Neural cell (in vitro differentiated cells): ENCODE results near the gene FNDC1. TPM values are rescaled to one million over a fixed set of nuclear protein-coding genes. Genes with fewer than 3 reads are reported as not detected.

Experiments used
- H2AFZ ChIP-seq: fragments of 200-600, 300-800 bp; sonication (generic), shearing (Covaris generic); 2 replicates; pipeline ENCODE4 v1.6.0; 2014; ENCODE audit warnings: low read depth, mild to moderate bottlenecking, antibody characterized with exemption, low read length, moderate library complexity
- H3F3A ChIP-seq: fragments of 200-600 bp; shearing (Covaris generic); 2 replicates; pipeline ENCODE4 v1.6.1; 2016; ENCODE audit warnings: mild to moderate bottlenecking, moderate library complexity, mixed read lengths, antibody characterized with exemption, low read length; ENCODE audit not compliant: insufficient read depth, poor library complexity, severe bottlenecking
- H3K27ac ChIP-seq: fragments of 200-600, 300-800 bp; sonication (generic), shearing (Covaris generic); 2 replicates; pipeline ENCODE4 v1.5.1; 2014; ENCODE audit warnings: mild to moderate bottlenecking, low read length, moderate library complexity
- H3K27me3 ChIP-seq: fragments of 300-800, 200-600 bp; sonication (generic), shearing (Covaris generic); 2 replicates; pipeline ENCODE4 v1.6.0; 2014; ENCODE audit warnings: mild to moderate bottlenecking, low read depth, low read length, moderate library complexity; ENCODE audit not compliant: insufficient read depth
- H3K36me3 ChIP-seq: fragments of 300-800, 200-600 bp; sonication (generic), shearing (Covaris generic); 2 replicates; pipeline ENCODE4 v1.5.1; 2014; ENCODE audit warnings: mild to moderate bottlenecking, antibody characterized with exemption, low read length, moderate library complexity; ENCODE audit not compliant: insufficient read depth
- H3K4me2 ChIP-seq: fragments of 300-800, 200-600 bp; sonication (generic), shearing (Covaris generic); 2 replicates; pipeline ENCODE4 v1.6.0; 2014; ENCODE audit warnings: mild to moderate bottlenecking, low read length
- H3K4me3 ChIP-seq: fragments of 300-800, 200-600 bp; sonication (generic), shearing (Covaris generic); 2 replicates; pipeline ENCODE4 v1.5.1; 2014; ENCODE audit warnings: mild to moderate bottlenecking, low read length, moderate library complexity
- H3K79me2 ChIP-seq: fragments of 200-600 bp; shearing (Covaris generic); replicated peaks from 2 replicates; pipeline ENCODE4 v1.6.0; 2014; ENCODE audit warnings: mild to moderate bottlenecking, low read length, moderate library complexity; ENCODE audit not compliant: insufficient read depth
- H3K9ac ChIP-seq: fragments of 300-800, 200-600 bp; sonication (generic), shearing (Covaris generic); 2 replicates; pipeline ENCODE4 v1.6.1; 2016; ENCODE audit warnings: mild to moderate bottlenecking, low read length, mixed read lengths
- H3K9me2 ChIP-seq: fragments of 200-600 bp; shearing (Covaris generic); 2 replicates; pipeline ENCODE4 v1.6.1; 2016; ENCODE audit warnings: mild to moderate bottlenecking, low read length, mixed read lengths; ENCODE audit not compliant: insufficient read depth
- H3K9me3 ChIP-seq: fragments of 200-600, 300-800 bp; sonication (generic), shearing (Covaris generic); 2 replicates; pipeline ENCODE4 v1.6.1; 2016; ENCODE audit warnings: mild to moderate bottlenecking, mixed run types, low read length, moderate library complexity, mixed read lengths
- H4K20me1 ChIP-seq: fragments of 200-600 bp; shearing (Covaris generic); 2 replicates; pipeline ENCODE4 v1.6.1; 2016; ENCODE audit warnings: mild to moderate bottlenecking, mixed run types; ENCODE audit not compliant: insufficient read depth
- EP300 ChIP-seq: fragments of 450-650 bp; conservative IDR thresholded peaks from 2 replicates; pipeline ENCODE4 v1.6.1; 2014; ENCODE audit warnings: antibody characterized with exemption, mild to moderate bottlenecking, moderate library complexity; ENCODE audit not compliant: poor library complexity, severe bottlenecking
- EZH2 ChIP-seq: fragments of 200-600, 300-800 bp; shearing (Covaris generic), sonication (generic); IDR thresholded peaks from 2 replicates; pipeline ENCODE4 v1.6.1; 2014; ENCODE audit warnings: antibody characterized with exemption, low read length, borderline replicate concordance, mild to moderate bottlenecking; ENCODE audit not compliant: insufficient read depth, poor library complexity, severe bottlenecking
- MXI1 ChIP-seq: fragments of 450-650 bp; conservative IDR thresholded peaks from 2 replicates; pipeline ENCODE4 v1.6.1; 2014; ENCODE audit warnings: antibody characterized with exemption, mild to moderate bottlenecking; ENCODE audit not compliant: poor library complexity, severe bottlenecking
- POLR2AphosphoS5 ChIP-seq: IDR thresholded peaks from 2 replicates; pipeline ENCODE4 v1.6.1; 2012
- RAD21 ChIP-seq: fragments of 450-650 bp; conservative IDR thresholded peaks from 2 replicates; pipeline ENCODE4 v1.6.1; 2014; ENCODE audit warnings: antibody characterized with exemption, mild to moderate bottlenecking, moderate library complexity
- SMC3 ChIP-seq: fragments of 450-650 bp; conservative IDR thresholded peaks from 2 replicates; pipeline ENCODE4 v1.6.1; 2014; ENCODE audit warnings: antibody characterized with exemption, mild to moderate bottlenecking, moderate library complexity; ENCODE audit not compliant: poor library complexity
- TAF1 ChIP-seq: IDR thresholded peaks from 2 replicates; pipeline ENCODE4 v1.6.1; 2012; ENCODE audit warnings: low read depth
- polyA plus RNA-seq: library from polyadenylated mRNA; depleted of rRNA; stranded (reverse); fragments of >200 nt; gene quantifications from 2 replicates; pipeline ENCODE4 v1.2.3, GENCODE V29; 2014
- TF ChIP-seq, protein P1 (sequence below): IDR thresholded peaks from 2 replicates; pipeline ENCODE4 v1.6.1; 2012; ENCODE audit warnings: borderline replicate concordance
- TF ChIP-seq, protein P2 (sequence below): fragments of 450-650 bp; IDR thresholded peaks from 2 replicates; pipeline ENCODE4 v1.5.1; 2014; ENCODE audit warnings: antibody characterized with exemption, mild to moderate bottlenecking, moderate library complexity; ENCODE audit not compliant: poor library complexity, severe bottlenecking

The FNDC1 gene
- polyA plus RNA-seq, 1 donor from 2014 or later, result not detected

DNA sequence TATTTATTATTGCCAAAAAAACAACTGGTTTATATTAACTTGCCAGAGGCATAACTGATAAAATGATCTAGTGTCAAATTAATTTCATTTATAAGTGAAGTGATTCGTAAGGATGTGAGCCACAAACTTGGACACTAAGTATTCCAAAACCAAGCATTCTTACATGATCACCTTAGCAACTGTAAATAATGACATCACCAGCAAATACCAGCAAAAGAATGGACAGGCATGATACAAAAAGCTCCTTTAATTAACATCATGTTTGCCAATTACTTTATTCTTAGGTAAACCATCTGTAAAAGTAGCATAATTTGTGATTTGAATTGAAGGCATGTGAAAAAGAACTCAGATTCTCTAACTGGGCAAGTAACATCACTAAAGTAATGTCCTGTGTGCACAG is 17.2 kb upstream of the FNDC1 start:
- H3K4me2 ChIP-seq, result no peak overlapping the region
- no peak overlapping the region for H3K4me3 ChIP-seq
- TF ChIP-seq EZH2 (no peak), RAD21 (no peak), POLR2AphosphoS5 (no peak), MXI1 (no peak), TAF1 (no peak), SMC3 (no peak), EP300 (no peak)
- TF ChIP-seq, protein P1, sequence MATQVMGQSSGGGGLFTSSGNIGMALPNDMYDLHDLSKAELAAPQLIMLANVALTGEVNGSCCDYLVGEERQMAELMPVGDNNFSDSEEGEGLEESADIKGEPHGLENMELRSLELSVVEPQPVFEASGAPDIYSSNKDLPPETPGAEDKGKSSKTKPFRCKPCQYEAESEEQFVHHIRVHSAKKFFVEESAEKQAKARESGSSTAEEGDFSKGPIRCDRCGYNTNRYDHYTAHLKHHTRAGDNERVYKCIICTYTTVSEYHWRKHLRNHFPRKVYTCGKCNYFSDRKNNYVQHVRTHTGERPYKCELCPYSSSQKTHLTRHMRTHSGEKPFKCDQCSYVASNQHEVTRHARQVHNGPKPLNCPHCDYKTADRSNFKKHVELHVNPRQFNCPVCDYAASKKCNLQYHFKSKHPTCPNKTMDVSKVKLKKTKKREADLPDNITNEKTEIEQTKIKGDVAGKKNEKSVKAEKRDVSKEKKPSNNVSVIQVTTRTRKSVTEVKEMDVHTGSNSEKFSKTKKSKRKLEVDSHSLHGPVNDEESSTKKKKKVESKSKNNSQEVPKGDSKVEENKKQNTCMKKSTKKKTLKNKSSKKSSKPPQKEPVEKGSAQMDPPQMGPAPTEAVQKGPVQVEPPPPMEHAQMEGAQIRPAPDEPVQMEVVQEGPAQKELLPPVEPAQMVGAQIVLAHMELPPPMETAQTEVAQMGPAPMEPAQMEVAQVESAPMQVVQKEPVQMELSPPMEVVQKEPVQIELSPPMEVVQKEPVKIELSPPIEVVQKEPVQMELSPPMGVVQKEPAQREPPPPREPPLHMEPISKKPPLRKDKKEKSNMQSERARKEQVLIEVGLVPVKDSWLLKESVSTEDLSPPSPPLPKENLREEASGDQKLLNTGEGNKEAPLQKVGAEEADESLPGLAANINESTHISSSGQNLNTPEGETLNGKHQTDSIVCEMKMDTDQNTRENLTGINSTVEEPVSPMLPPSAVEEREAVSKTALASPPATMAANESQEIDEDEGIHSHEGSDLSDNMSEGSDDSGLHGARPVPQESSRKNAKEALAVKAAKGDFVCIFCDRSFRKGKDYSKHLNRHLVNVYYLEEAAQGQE, result no peak
- TF ChIP-seq, protein P2, sequence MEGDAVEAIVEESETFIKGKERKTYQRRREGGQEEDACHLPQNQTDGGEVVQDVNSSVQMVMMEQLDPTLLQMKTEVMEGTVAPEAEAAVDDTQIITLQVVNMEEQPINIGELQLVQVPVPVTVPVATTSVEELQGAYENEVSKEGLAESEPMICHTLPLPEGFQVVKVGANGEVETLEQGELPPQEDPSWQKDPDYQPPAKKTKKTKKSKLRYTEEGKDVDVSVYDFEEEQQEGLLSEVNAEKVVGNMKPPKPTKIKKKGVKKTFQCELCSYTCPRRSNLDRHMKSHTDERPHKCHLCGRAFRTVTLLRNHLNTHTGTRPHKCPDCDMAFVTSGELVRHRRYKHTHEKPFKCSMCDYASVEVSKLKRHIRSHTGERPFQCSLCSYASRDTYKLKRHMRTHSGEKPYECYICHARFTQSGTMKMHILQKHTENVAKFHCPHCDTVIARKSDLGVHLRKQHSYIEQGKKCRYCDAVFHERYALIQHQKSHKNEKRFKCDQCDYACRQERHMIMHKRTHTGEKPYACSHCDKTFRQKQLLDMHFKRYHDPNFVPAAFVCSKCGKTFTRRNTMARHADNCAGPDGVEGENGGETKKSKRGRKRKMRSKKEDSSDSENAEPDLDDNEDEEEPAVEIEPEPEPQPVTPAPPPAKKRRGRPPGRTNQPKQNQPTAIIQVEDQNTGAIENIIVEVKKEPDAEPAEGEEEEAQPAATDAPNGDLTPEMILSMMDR, result no peak
- no peak overlapping the region for H2AFZ ChIP-seq
- H3K9me3 ChIP-seq, result no peaks in the 10 kb centered on the region
- no peaks in the 10 kb centered on the region for H3K27me3 ChIP-seq
- H3K79me2 ChIP-seq, result no peaks in the 10 kb centered on the region
- no peaks in the 10 kb centered on the region for H3F3A ChIP-seq
- no peak overlapping the region for H3K9ac ChIP-seq
- no peaks in the 10 kb centered on the region for H4K20me1 ChIP-seq
- H3K9me2 ChIP-seq, result no peaks in the 10 kb centered on the region
- H3K36me3 ChIP-seq, result no peaks in the 10 kb centered on the region
- H3K27ac ChIP-seq, result no peak overlapping the region

DNA sequence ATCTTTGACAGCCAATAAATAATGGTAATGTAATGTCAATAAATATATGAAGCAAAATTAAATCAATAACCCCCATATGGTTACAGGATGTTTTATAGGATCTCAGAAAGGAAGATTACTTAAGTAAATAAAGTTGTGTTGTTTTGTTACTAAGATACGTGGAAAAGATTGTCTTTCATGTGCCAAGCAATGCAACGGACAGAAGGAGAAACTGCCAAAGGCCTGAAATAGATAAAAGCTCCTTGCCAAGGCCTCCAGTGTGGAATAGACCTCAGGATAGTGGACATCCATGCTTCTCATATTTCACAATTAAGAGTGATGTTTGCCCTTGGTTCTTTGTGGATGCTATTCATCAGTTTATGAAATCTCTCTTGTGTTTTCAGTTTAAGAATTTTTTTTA is 16.4 kb upstream of the FNDC1 start:
- Histone ChIP-seq H3K4me2 (no peak overlapping the region), H2AFZ (no peak overlapping the region), H3K9me3 (no peaks in the 10 kb centered on the region), H3F3A (no peaks in the 10 kb centered on the region), H3K9me2 (no peaks in the 10 kb centered on the region), H3K27me3 (no peaks in the 10 kb centered on the region), H4K20me1 (no peaks in the 10 kb centered on the region), H3K36me3 (no peaks in the 10 kb centered on the region), H3K9ac (no peak overlapping the region), H3K27ac (no peak overlapping the region), H3K79me2 (no peaks in the 10 kb centered on the region), H3K4me3 (no peak overlapping the region)
- TF ChIP-seq, protein P2, result no peak
- TF ChIP-seq TAF1 (no peak), SMC3 (no peak)
